MCF 10A (cell line): ENCODE measurements around the gene KCNQ5. TPM values are rescaled to one million over a fixed set of nuclear protein-coding genes. Genes with fewer than 3 reads are reported as not detected.

ENCODE experiments used
- BruUV-seq: library from RNA; stranded (reverse); fragments of 400-500 nt; replicated peaks from 2 replicates; lab custom pipeline; 2021; lab: Mats Ljungman, UMichigan
- CTCF ChIA-PET: fragments of 300-600 bp; sonication (Branson Sonifier 250); formaldehyde crosslinking; extraction: SDS; loops from one replicate; lab custom pipeline; 2021; ENCODE audit warnings: antibody characterized with exemption, inconsistent platforms; lab: Yijun Ruan, JAX
- POLR2A ChIA-PET: fragments of 300-600, 350-650 bp; sonication (Branson Sonifier 250); formaldehyde crosslinking; extraction: SDS; loops from one replicate; lab custom pipeline; 2020; ENCODE audit warnings: antibody characterized with exemption, inconsistent platforms; lab: Yijun Ruan, JAX
- DNase-seq: peaks from one replicate; pipeline ENCODE4 v3.0.0-alpha.2; 2018; ENCODE audit not compliant: unreplicated experiment
- H3K27ac Mint-ChIP-seq: one replicate; pipeline ENCODE4 v1.8.0; 2022; ENCODE audit warnings: mild to moderate bottlenecking, low read depth, mixed read lengths; ENCODE audit not compliant: unreplicated experiment
- H3K27me3 Mint-ChIP-seq: one replicate; pipeline ENCODE4 v1.8.0; 2022; ENCODE audit warnings: mixed read lengths; ENCODE audit not compliant: insufficient read depth, unreplicated experiment
- H3K36me3 Mint-ChIP-seq: one replicate; pipeline ENCODE4 v1.8.0; 2022; ENCODE audit warnings: mild to moderate bottlenecking, moderate library complexity, mixed read lengths; ENCODE audit not compliant: insufficient read depth, unreplicated experiment
- H3K4me1 Mint-ChIP-seq: one replicate; pipeline ENCODE4 v1.8.0; 2022; ENCODE audit warnings: mixed read lengths; ENCODE audit not compliant: insufficient read depth, unreplicated experiment
- H3K4me3 Mint-ChIP-seq: one replicate; pipeline ENCODE4 v1.8.0; 2022; ENCODE audit warnings: mild to moderate bottlenecking, moderate library complexity, mixed read lengths; ENCODE audit not compliant: unreplicated experiment
- H3K9me3 Mint-ChIP-seq: one replicate; pipeline ENCODE4 v1.8.0; 2022; ENCODE audit warnings: mixed read lengths; ENCODE audit not compliant: unreplicated experiment
- CTCF ChIP-seq: fragments of 200-600 bp; IDR thresholded peaks from one replicate; pipeline ENCODE4 v1.8.0; 2022; ENCODE audit warnings: antibody characterized with exemption, mild to moderate bottlenecking; ENCODE audit not compliant: unreplicated experiment
- intact Hi-C: fragments of 100-400 bp; cut with micrococcal nuclease; formaldehyde crosslinking; loops from 2 replicates; pipeline ENCODE4 v1.14.1; 2022
- total RNA-seq: library from RNA; stranded (reverse); gene quantifications from 2 replicates; pipeline ENCODE4 v1.2.3, GENCODE V29; 2022

KCNQ5 gene
- total RNA-seq, 1 experiment from 2014 or later: 10.3 TPM

- BruUV-seq: no TSS peak
- no peaks in the 10 kb centered on the region for H3K27me3 Mint-ChIP-seq
- H3K27ac Mint-ChIP-seq: no peak overlapping the region
- TF ChIP-seq CTCF: no peak
- intact Hi-C loops: no loop called here
- CTCF ChIA-PET: interaction anchor here (0.8 kb wide), 1 partner anchor 651 kb away, joined by 3 read pairs; no protein-coding TSS in a partner anchor
- no peaks in the 10 kb centered on the region for H3K36me3 Mint-ChIP-seq
- POLR2A ChIA-PET: no interaction called here
- no peak for DNase-seq
- H3K9me3 Mint-ChIP-seq: no peaks in the 10 kb centered on the region
- no peaks in the 10 kb centered on the region for H3K4me1 Mint-ChIP-seq
- no peak overlapping the region for H3K4me3 Mint-ChIP-seq
Measured at GRCh38 chr6:72842140-72842539, 220.3 kb downstream of the KCNQ5 start.

- Mint-ChIP-seq H3K9me3 (no peaks in the 10 kb centered on the region), H3K4me3 (no peak overlapping the region), H3K27me3 (no peaks in the 10 kb centered on the region), H3K36me3 (no peaks in the 10 kb centered on the region), H3K4me1 (no peaks in the 10 kb centered on the region), H3K27ac (no peak overlapping the region)
- TF ChIP-seq CTCF: no peak
- no TSS peak for BruUV-seq
- POLR2A ChIA-PET: no interaction called here
- intact Hi-C loops: no loop called here
- CTCF ChIA-PET: interaction anchor here (0.6 kb wide), 2 partner anchors 222 to 338 kb away, joined by 3 read pairs; no protein-coding TSS in a partner anchor
- no peak for DNase-seq
Measured at GRCh38 chr6:72844614-72845013, 222.8 kb downstream of the KCNQ5 start.

GRCh38 chr6:72849346-72849745 lies 227.5 kb downstream of the KCNQ5 start:
- Mint-ChIP-seq H3K4me3 (no peak overlapping the region), H3K4me1 (no peaks in the 10 kb centered on the region), H3K27me3 (no peaks in the 10 kb centered on the region), H3K36me3 (no peaks in the 10 kb centered on the region), H3K9me3 (no peaks in the 10 kb centered on the region), H3K27ac (no peak overlapping the region)
- ChIA-PET POLR2A (no interaction called here), CTCF (no interaction called here)
- TF ChIP-seq CTCF: no peak
- DNase-seq: no peak
- intact Hi-C loops: no loop called here
- no TSS peak for BruUV-seq

GRCh38 chr6:72850040-72850439 lies 228.2 kb downstream of the KCNQ5 start:
- Mint-ChIP-seq H3K4me3 (no peak overlapping the region), H3K27ac (no peak overlapping the region), H3K27me3 (no peaks in the 10 kb centered on the region), H3K4me1 (no peaks in the 10 kb centered on the region), H3K9me3 (no peaks in the 10 kb centered on the region), H3K36me3 (no peaks in the 10 kb centered on the region)
- POLR2A ChIA-PET: no interaction called here
- intact Hi-C loops: no loop called here
- CTCF ChIA-PET: interaction anchor here (0.8 kb wide), 1 partner anchor 14 kb away, joined by 3 read pairs; no protein-coding TSS in a partner anchor
- BruUV-seq: no TSS peak
- DNase-seq: no peak
- TF ChIP-seq CTCF: no peak
